Gastroesophageal sphincter (tissue), 4 donors: Measurements from ENCODE around the gene PPP1R3G. TPM values are rescaled to one million over a fixed set of nuclear protein-coding genes. Genes with fewer than 3 reads are reported as not detected.

ENCODE experiments used
- ATAC-seq: fragments of 150-250 bp; one replicate; pipeline ENCODE4 v1.9.1; 2016; ENCODE audit warnings: mild to moderate bottlenecking, moderate library complexity
- H3K27ac ChIP-seq, 4 donors: fragments of 200-600 bp; sonication (generic) in 3 of 4; 1 replicate in 3 of 4; 2 replicates in 1 of 4; pipeline ENCODE4 v1.5.1; 2016 to 2019
- H3K27me3 ChIP-seq: fragments of 200-600 bp; sonication (generic); one replicate; pipeline ENCODE4 v1.5.1; 2019
- H3K36me3 ChIP-seq, 2 donors: fragments of 200-600 bp; sonication (generic); one replicate each; pipeline ENCODE4 v1.5.1; 2019; ENCODE audit warnings: control low read depth in 1 of 2
- H3K4me1 ChIP-seq, 3 donors: fragments of 200-600 bp; sonication (generic); 1 replicate in 2 of 3; 2 replicates in 1 of 3; pipeline ENCODE4 v1.5.1; 2016 to 2019; ENCODE audit warnings: control low read depth in 2 of 3
- H3K4me3 ChIP-seq, 2 donors: fragments of 200-600 bp; sonication (generic); one replicate each; pipeline ENCODE4 v1.5.1; 2019; ENCODE audit warnings: mild to moderate bottlenecking in 1 of 2, moderate library complexity in 1 of 2
- H3K9me3 ChIP-seq, 3 donors: fragments of 200-600 bp; sonication (generic); one replicate each; pipeline ENCODE4 v1.5.1; 2017 to 2019; ENCODE audit warnings: control low read depth in 2 of 3
- EP300 ChIP-seq: sonication (generic); formaldehyde crosslinking; IDR thresholded peaks from one replicate; pipeline ENCODE4 v1.6.1; 2017; ENCODE audit warnings: antibody characterized with exemption, mild to moderate bottlenecking
- POLR2A ChIP-seq, 2 donors: fragments of 450-650 bp; IDR thresholded peaks; one replicate each; pipeline ENCODE4 v1.6.1; 2017; ENCODE audit warnings: antibody characterized with exemption in 2 of 2, mild to moderate bottlenecking in 2 of 2, moderate library complexity in 1 of 2
- POLR2AphosphoS5 ChIP-seq: sonication (generic); formaldehyde crosslinking; IDR thresholded peaks from one replicate; pipeline ENCODE4 v1.6.1; 2017; ENCODE audit warnings: antibody characterized with exemption
- WGBS, 2 donors: methylation state at CpG; one replicate each; pipeline ENCODE4 v1.1.5; 2018; ENCODE audit warnings: low coverage in 1 of 2; 5-methylcytosine and 5-hydroxymethylcytosine counted together
- total RNA-seq, 4 donors: library from RNA; depleted of rRNA; stranded (reverse); fragments of >200 nt; gene quantifications; one replicate each; pipeline ENCODE4 v1.1.0, GENCODE V29; 2016
- TF ChIP-seq, protein P1 (sequence below), 4 experiments: fragments of 200-600 bp in 2 of 4; fragments of 450-650 bp in 2 of 4; sonication (generic) in 1 of 4; IDR thresholded peaks; one replicate each; pipeline ENCODE4 v1.5.1; 2017 to 2019; ENCODE audit warnings: antibody characterized with exemption in 4 of 4, mild to moderate bottlenecking in 2 of 4, moderate library complexity in 2 of 4

PPP1R3G gene
- total RNA-seq, 4 donors from 2014 or later: 2.2 to 11.8 (median 5.7) TPM

DNA sequence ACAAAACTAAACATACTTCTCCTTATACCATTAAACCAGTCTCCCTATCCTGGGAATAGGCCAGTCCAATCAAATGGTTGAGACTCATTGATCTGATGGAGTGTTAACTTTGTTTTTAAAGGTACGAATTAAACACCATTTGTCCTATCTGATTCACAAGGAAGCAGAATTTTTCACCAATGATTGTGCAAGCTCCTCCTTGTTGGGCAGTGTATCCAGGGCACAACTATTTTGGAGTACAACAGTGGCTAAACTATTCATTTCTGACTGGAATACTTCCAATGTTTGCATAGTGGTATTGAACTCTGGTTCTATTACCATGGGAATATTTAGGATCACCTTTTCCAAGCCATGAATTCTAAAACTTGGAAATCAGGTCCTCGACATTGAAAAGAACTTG is 5.4 kb upstream of the PPP1R3G start:
- peaks cover 0 to 6% (median 0%) of the 10 kb centered on the region in 3 donors for H3K4me1 ChIP-seq
- WGBS, 2 donors: 83 to 92% methylated on average over 2 of the region's 2 CpGs
- ATAC-seq: no peak
- no peaks in the 10 kb centered on the region for H3K36me3 ChIP-seq
- TF ChIP-seq, protein P1, sequence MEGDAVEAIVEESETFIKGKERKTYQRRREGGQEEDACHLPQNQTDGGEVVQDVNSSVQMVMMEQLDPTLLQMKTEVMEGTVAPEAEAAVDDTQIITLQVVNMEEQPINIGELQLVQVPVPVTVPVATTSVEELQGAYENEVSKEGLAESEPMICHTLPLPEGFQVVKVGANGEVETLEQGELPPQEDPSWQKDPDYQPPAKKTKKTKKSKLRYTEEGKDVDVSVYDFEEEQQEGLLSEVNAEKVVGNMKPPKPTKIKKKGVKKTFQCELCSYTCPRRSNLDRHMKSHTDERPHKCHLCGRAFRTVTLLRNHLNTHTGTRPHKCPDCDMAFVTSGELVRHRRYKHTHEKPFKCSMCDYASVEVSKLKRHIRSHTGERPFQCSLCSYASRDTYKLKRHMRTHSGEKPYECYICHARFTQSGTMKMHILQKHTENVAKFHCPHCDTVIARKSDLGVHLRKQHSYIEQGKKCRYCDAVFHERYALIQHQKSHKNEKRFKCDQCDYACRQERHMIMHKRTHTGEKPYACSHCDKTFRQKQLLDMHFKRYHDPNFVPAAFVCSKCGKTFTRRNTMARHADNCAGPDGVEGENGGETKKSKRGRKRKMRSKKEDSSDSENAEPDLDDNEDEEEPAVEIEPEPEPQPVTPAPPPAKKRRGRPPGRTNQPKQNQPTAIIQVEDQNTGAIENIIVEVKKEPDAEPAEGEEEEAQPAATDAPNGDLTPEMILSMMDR (IDR thresholded peaks at IDR 0.05): no peak
- TF ChIP-seq POLR2AphosphoS5: no peak
- no peak for TF ChIP-seq EP300
- no peak for TF ChIP-seq POLR2A (IDR thresholded peaks at IDR 0.05)
- no peaks in the 10 kb centered on the region for H3K27me3 ChIP-seq
- no peak overlapping the region for H3K4me3 ChIP-seq
- H3K27ac ChIP-seq: no peak overlapping the region
- H3K9me3 ChIP-seq: no peaks in the 10 kb centered on the region

DNA sequence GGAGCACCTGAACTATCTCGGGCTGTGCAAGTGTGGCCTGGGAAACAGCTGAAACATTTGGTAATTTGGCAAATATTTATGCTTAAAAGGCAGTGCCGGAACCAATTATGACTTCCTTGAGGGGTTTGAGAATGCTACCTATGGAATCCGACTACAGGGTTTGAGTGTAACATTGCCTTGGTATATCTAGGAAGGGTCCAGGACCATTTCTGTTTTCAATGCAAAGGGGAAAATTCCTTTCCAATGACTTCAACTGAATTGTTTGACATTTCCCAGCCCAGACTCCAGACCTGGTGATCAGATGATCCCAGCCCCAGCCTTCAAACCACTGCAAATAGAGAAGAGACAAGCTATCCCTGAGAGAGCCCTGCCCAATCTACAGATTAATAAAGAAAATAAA is 4.6 kb upstream of the PPP1R3G start:
- Histone ChIP-seq H3K4me3 (no peak overlapping the region), H3K36me3 (no peaks in the 10 kb centered on the region), H3K27ac (no peak overlapping the region), H3K9me3 (no peaks in the 10 kb centered on the region), H3K27me3 (no peaks in the 10 kb centered on the region), H3K4me1 (peaks cover 0 to 7% (median 0%) of the 10 kb centered on the region in 3 donors)
- 50 to 56% methylated on average over 2 of the region's 3 CpGs for WGBS, 2 donors
- TF ChIP-seq POLR2A (IDR thresholded peaks at IDR 0.05): no peak
- no peak for TF ChIP-seq EP300
- TF ChIP-seq, protein P1 (IDR thresholded peaks at IDR 0.05): no peak
- no peak for TF ChIP-seq POLR2AphosphoS5
- ATAC-seq: no peak

DNA sequence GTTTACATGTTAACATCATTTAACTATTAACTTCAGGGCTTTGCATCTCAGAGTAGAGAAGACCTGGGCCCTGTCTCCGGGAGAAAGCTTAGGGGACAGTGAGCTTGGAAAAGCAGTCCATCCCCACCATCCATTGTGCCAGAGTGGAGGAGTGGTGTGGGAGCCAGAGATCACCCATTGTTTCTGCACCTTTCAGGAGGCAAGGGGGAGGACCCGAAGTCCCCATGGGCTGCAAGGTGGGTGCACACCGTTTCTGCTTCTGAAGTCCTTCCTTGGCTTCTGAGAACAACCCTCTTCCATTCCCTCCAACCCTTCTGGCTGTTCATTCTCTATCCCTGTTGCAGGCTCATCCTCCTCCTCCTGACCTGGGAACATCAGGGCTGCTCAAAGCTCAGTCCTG is 4.0 kb upstream of the PPP1R3G start:
- H3K4me3 ChIP-seq: no peak overlapping the region
- TF ChIP-seq POLR2AphosphoS5 (no peak), EP300 (no peak)
- H3K4me1 ChIP-seq: peaks cover 0 to 13% (median 1%) of the 10 kb centered on the region in 3 donors
- no peaks in the 10 kb centered on the region for H3K9me3 ChIP-seq
- 83 to 92% methylated on average over 3 of the region's 3 CpGs for WGBS, 2 donors
- ATAC-seq: no peak
- H3K36me3 ChIP-seq: no peaks in the 10 kb centered on the region
- H3K27ac ChIP-seq: no peak overlapping the region
- H3K27me3 ChIP-seq: no peaks in the 10 kb centered on the region

DNA sequence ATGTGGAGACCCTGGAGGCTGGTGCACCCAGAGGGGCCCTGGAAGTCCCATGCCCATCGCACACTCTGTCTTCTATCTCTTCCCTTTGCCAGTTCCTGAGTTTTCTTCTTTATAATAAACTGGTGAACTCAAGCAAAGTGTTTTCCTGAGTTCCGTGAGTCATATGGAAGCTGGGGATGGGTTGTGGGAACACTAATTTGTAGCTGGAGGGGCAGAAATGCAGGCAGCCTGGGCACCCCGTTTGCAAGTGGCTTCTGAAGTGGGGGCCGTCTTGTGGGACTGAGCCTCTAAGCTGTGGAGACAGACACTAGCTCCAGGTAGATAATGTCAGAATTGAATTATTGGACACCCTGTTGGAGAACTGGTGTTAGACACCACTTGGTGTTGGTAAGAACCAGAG is 3.2 kb upstream of the PPP1R3G start:
- Histone ChIP-seq H3K4me1 (peaks cover 0 to 21% (median 4%) of the 10 kb centered on the region in 3 donors), H3K9me3 (no peaks in the 10 kb centered on the region), H3K27ac (no peak overlapping the region), H3K36me3 (no peaks in the 10 kb centered on the region), H3K4me3 (no peak overlapping the region), H3K27me3 (no peaks in the 10 kb centered on the region)
- ATAC-seq: no peak
- TF ChIP-seq POLR2A (IDR thresholded peaks at IDR 0.05) (no peak), EP300 (no peak), POLR2AphosphoS5 (no peak)
- TF ChIP-seq, protein P1 (IDR thresholded peaks at IDR 0.05): no peak
- WGBS, 2 donors: 71% methylated on average over 4 of the region's 4 CpGs; no CpG with 5 or more reads in 1 of the 2 donors

DNA sequence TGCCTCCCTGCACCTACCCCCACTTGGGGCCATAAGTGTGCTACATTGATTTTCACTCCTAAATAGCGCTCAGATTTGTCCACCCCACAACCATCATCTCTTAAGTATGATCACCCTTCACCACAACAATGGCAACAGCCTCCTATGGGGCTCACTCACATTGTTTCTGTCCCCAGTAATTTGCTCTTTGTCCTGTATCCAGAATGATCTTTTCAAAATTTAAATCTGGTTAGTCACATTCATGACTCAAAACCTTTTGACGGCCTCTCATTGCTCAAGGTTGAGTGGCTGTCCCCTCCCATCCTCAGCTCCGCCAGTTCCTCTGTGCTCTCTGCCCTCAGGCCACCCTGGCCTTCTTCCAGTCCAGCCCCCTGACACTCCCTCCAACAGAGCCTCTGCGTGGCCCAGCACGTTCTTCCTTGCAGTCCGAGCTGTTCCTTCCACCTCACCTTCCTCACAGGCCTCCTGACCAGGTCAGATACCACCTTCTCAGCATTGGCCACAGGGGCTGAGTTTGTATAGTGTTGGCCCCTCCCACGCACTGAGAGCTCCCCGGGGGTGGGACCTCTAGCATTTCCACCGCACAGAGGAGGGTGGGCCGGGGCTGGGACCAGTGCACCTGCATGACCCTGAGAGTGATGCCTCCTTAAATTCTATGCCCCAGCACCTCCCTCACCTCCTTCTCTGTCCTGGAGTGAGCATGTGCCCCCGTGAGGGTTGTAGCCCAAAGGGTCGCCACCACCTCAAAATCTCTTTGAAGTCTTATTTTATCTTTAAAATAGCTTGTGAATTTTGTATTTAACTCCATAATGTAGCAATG is 2.4 kb upstream of the PPP1R3G start:
- 84 to 86% methylated on average over 5 to 10 of the region's 12 CpGs for WGBS, 2 donors
- no peaks in the 10 kb centered on the region for H3K9me3 ChIP-seq
- peaks cover 0 to 28% (median 4%) of the 10 kb centered on the region in 3 donors for H3K4me1 ChIP-seq
- no peak overlapping the region for H3K27ac ChIP-seq
- TF ChIP-seq POLR2AphosphoS5 (no peak), EP300 (no peak), POLR2A (IDR thresholded peaks at IDR 0.05) (no peak)
- TF ChIP-seq, protein P1 (IDR thresholded peaks at IDR 0.05): no peak
- H3K27me3 ChIP-seq: no peaks in the 10 kb centered on the region
- no peaks in the 10 kb centered on the region for H3K36me3 ChIP-seq
- no peak for ATAC-seq
- no peak overlapping the region for H3K4me3 ChIP-seq
